Measurements from ENCODE around the gene BTBD10. TPM values are rescaled to one million over a fixed set of nuclear protein-coding genes. Genes with fewer than 3 reads are reported as not detected.
A peak's percentile ranks its signal among the peaks of the same experiment; 100 is the strongest.

BTBD10 gene
- total and polyA plus RNA-seq, 2 experiments from 2014 or later: 34.7 to 39.0 TPM

- DNase-seq (ENCODE audit: low read depth in 1 of 2, low spot score in 1 of 2): no peak
Observed at GRCh38 chr11:13362596-13363109, 100.4 kb downstream of the BTBD10 start.

DNA sequence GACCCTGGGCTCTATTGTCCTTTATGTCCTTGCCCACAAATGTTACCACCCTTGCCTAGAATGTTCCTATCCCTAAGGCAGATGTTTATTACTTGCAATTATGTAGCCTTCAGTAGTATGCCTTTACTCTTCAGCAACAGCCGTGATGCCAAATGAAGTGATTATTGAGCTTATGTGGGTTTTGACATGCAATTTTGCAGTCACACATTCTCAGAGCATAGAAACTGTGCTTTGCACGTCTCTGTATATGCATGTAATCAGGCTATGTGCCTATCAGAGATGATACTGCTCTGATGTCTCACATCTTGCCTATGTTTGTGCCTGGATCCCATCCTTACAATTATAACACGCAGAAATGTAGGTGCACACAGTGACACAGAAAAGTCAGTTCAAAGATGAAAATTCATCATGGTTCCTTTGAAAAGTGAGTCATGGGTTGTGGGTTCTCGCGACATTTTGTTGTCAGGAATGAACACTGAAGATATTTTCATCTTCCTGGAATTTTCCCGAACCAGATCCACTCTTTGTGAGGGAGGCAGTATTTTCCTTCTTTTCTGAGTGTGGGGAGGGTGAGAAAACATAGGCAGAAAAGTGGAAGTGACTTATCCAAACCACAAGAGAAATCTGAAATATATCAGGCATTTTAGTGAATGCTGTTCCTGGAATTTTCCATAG is 104.3 kb downstream of the BTBD10 start:
- no peaks in the 10 kb centered on the region for H3K27me3 ChIP-seq
- no peaks in the 10 kb centered on the region for H3K36me3 ChIP-seq
- H3K4me3 ChIP-seq: no peak overlapping the region
- peak in 1 of 2 donors; percentile 20 for DNase-seq (ENCODE audit: low read depth in 1 of 2, low spot score in 1 of 2)
- no peak for TF ChIP-seq CTCF (IDR thresholded peaks at IDR 0.05; ENCODE audit: low read depth, low read length)
- H3K27ac ChIP-seq: no peak overlapping the region
- H3K9me3 ChIP-seq (ENCODE audit: low read depth): no peaks in the 10 kb centered on the region
- no peaks in the 10 kb centered on the region for H3K4me1 ChIP-seq (ENCODE audit: low read depth)

More at GRCh38 chr11:13362596-13363109, 100.4 kb downstream of the BTBD10 start:
- Histone ChIP-seq H3K4me3 (no peak overlapping the region), H3K27me3 (no peaks in the 10 kb centered on the region), H3K4me1 (ENCODE audit: low read depth) (no peaks in the 10 kb centered on the region), H3K27ac (no peak overlapping the region), H3K9me3 (ENCODE audit: low read depth) (no peaks in the 10 kb centered on the region), H3K36me3 (no peaks in the 10 kb centered on the region)
- TF ChIP-seq CTCF (IDR thresholded peaks at IDR 0.05; ENCODE audit: low read depth, low read length): no peak

GRCh38 chr11:13357232-13357631 is 105.8 kb downstream of the BTBD10 start:
- Histone ChIP-seq H3K27ac (no peak overlapping the region), H3K36me3 (no peaks in the 10 kb centered on the region), H3K27me3 (no peaks in the 10 kb centered on the region), H3K9me3 (ENCODE audit: low read depth) (no peaks in the 10 kb centered on the region), H3K4me3 (no peak overlapping the region), H3K4me1 (ENCODE audit: low read depth) (no peaks in the 10 kb centered on the region)
- TF ChIP-seq CTCF (IDR thresholded peaks at IDR 0.05; ENCODE audit: low read depth, low read length): no peak
- no peak for DNase-seq (ENCODE audit: low read depth in 1 of 2, low spot score in 1 of 2)

DNA sequence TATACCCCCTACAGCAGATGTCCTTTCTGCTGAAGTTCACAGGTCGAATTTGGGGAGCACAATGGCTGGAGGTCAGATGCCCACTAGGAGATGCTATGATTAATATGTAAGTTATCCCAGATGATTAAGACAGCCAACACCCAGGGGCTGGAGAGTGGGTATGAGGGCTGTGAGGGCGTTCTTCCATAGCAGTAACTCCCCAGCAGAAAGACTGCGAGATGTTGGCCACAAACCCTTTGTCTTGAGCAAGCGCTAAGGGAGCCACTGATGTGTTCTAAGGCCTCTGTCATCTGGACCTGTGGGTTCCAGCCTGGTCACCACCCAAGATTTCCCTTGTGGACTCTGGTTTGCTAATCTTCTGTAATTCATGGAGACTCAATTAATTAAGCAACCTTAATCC is 107.8 kb downstream of the BTBD10 start:
- H3K27me3 ChIP-seq: no peaks in the 10 kb centered on the region
- no peaks in the 10 kb centered on the region for H3K36me3 ChIP-seq
- H3K4me1 ChIP-seq (ENCODE audit: low read depth): no peaks in the 10 kb centered on the region
- no peak overlapping the region for H3K4me3 ChIP-seq
- TF ChIP-seq CTCF (IDR thresholded peaks at IDR 0.05; ENCODE audit: low read depth, low read length): no peak
- no peaks in the 10 kb centered on the region for H3K9me3 ChIP-seq (ENCODE audit: low read depth)
- H3K27ac ChIP-seq: no peak overlapping the region
- DNase-seq (ENCODE audit: low read depth in 1 of 2, low spot score in 1 of 2): no peak

DNA sequence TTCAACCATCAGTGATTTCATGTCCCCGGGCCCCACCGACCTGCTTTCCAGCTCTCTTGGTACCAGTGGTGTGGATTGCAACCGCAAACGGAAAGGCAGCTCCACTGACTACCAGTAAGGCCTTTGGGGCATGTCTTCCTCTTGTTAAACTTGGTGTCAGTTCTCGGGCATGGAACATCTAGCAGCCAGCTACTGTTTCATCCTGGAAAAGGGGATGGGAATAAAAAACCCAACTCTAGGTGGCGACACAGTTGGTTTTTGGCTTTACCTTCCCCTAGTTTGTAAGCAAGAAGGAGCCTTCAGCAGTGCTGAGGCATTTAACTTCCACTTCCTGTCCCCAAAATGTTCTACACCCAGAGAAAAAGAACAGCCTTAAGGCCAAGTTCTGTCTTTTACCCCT is 108.7 kb downstream of the BTBD10 start:
- Histone ChIP-seq H3K36me3 (no peaks in the 10 kb centered on the region), H3K9me3 (ENCODE audit: low read depth) (no peaks in the 10 kb centered on the region), H3K27ac (no peak overlapping the region), H3K4me1 (ENCODE audit: low read depth) (no peaks in the 10 kb centered on the region), H3K4me3 (no peak overlapping the region), H3K27me3 (no peaks in the 10 kb centered on the region)
- peak; percentile 37 to 50 for DNase-seq (ENCODE audit: low read depth in 1 of 2, low spot score in 1 of 2)
- TF ChIP-seq CTCF (IDR thresholded peaks at IDR 0.05; ENCODE audit: low read depth, low read length): peak; percentile 49
